ENCODE measurements around the gene ABCB10.

DNA sequence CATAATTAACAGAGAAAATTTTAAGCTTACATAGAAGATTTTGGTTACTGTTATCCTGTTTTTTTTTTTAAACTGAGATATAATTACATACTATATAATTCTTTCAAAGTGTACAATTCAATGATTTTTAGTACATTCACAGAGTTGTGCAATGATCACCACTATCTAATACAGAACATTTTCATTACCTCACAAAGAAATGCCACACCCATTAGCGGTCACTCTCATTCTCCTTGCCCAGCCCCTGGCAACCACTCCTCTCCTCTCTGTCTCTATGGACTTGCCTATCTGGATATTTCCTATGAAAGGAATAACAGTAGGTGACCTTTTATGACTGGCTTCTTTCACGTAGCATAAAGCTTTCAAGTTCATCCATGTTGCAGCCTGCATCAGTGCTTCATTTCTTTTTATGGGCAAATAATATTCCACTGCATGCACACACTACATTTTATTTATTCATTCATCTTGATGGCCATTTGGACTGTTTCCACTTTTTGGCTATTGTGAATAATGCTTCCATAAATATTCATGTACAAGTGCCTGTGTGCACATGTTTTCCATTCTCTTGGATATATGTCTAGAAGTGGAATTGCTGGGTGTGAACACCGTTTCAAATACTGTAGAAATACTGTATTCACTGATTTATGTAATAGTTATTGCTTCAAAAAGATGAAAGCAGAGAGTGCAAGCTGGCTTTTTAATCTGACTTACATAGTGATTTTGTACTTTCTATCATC is 40.9 kb upstream of the ABCB10 start:
- TF ChIP-seq, protein P1, sequence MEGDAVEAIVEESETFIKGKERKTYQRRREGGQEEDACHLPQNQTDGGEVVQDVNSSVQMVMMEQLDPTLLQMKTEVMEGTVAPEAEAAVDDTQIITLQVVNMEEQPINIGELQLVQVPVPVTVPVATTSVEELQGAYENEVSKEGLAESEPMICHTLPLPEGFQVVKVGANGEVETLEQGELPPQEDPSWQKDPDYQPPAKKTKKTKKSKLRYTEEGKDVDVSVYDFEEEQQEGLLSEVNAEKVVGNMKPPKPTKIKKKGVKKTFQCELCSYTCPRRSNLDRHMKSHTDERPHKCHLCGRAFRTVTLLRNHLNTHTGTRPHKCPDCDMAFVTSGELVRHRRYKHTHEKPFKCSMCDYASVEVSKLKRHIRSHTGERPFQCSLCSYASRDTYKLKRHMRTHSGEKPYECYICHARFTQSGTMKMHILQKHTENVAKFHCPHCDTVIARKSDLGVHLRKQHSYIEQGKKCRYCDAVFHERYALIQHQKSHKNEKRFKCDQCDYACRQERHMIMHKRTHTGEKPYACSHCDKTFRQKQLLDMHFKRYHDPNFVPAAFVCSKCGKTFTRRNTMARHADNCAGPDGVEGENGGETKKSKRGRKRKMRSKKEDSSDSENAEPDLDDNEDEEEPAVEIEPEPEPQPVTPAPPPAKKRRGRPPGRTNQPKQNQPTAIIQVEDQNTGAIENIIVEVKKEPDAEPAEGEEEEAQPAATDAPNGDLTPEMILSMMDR (IDR thresholded peaks at IDR 0.05) = no peak
- no peak for TF ChIP-seq POLR2AphosphoS5 (IDR thresholded peaks at IDR 0.05)
